HAP-1 (cell line): ENCODE results near the gene DUSP6.

ENCODE experiments used
- DNase-seq, 2 experiments: peaks; one replicate each; pipeline ENCODE4 v3.0.0-alpha.2; 2016 to 2020; ENCODE audit warnings: low spot score in 2 of 2
- H3K27me3 ChIP-seq: fragments of 250-450 bp; sonication (Bioruptor Pico); 2 replicates; pipeline ENCODE4 v1.5.1; 2020; ENCODE audit warnings: low read depth, mild to moderate bottlenecking, moderate library complexity
- H3K36me3 ChIP-seq: fragments of 250-450 bp; sonication (Bioruptor Pico); replicated peaks from 2 replicates; pipeline ENCODE4 v1.5.1; 2020; ENCODE audit warnings: mild to moderate bottlenecking
- H3K4me1 ChIP-seq: fragments of 250-450 bp; sonication (Bioruptor Pico); 2 replicates; pipeline ENCODE4 v1.5.1; 2020; ENCODE audit warnings: mild to moderate bottlenecking
- H3K4me3 ChIP-seq: fragments of 250-450 bp; sonication (Bioruptor Pico); 2 replicates; pipeline ENCODE4 v1.5.1; 2020; ENCODE audit warnings: mild to moderate bottlenecking, moderate library complexity
- H3K9me3 ChIP-seq: fragments of 250-450 bp; sonication (Bioruptor Pico); 2 replicates; pipeline ENCODE4 v1.5.1; 2020; ENCODE audit warnings: mild to moderate bottlenecking, moderate library complexity
- in situ Hi-C: fragments of 300-500 bp; cut with MboI; formaldehyde crosslinking; loops from 3 replicates; pipeline ENCODE4 v1.14.3; 2020; ENCODE audit warnings: low sequenced_read_pairs, inconsistent platforms, mixed read lengths

Gene DUSP6

GRCh38 chr12:89383235-89384049, 31.1 kb upstream of the DUSP6 start:
- Histone ChIP-seq H3K9me3 (no peaks in the 10 kb centered on the region), H3K36me3 (no peaks in the 10 kb centered on the region), H3K4me1 (no peaks in the 10 kb centered on the region), H3K27me3 (no peaks in the 10 kb centered on the region), H3K4me3 (no peak overlapping the region)
- DNase-seq: no peak
- in situ Hi-C loops: no loop called here

GRCh38 chr12:89382328-89382727, 30.0 kb upstream of the DUSP6 start:
- no peaks in the 10 kb centered on the region for H3K9me3 ChIP-seq
- H3K27me3 ChIP-seq: no peaks in the 10 kb centered on the region
- in situ Hi-C loops: no loop called here
- no peaks in the 10 kb centered on the region for H3K4me1 ChIP-seq
- no peaks in the 10 kb centered on the region for H3K36me3 ChIP-seq
- no peak overlapping the region for H3K4me3 ChIP-seq
- DNase-seq: no peak

- in situ Hi-C loops: no loop called here
- H3K4me1 ChIP-seq: no peaks in the 10 kb centered on the region
These were observed 27.7 kb upstream of the DUSP6 start for GRCh38 chr12:89379839-89380467.

GRCh38 chr12:89379148-89379838, 27.0 kb upstream of the DUSP6 start:
- H3K9me3 ChIP-seq: no peaks in the 10 kb centered on the region
- H3K36me3 ChIP-seq: no peaks in the 10 kb centered on the region
- no peak for DNase-seq
- in situ Hi-C loops: no loop called here
- no peak overlapping the region for H3K4me3 ChIP-seq
- no peaks in the 10 kb centered on the region for H3K4me1 ChIP-seq
- H3K27me3 ChIP-seq: no peaks in the 10 kb centered on the region

More at GRCh38 chr12:89379839-89380467, 27.7 kb upstream of the DUSP6 start:
- DNase-seq: no peak
- Histone ChIP-seq H3K27me3 (no peaks in the 10 kb centered on the region), H3K9me3 (no peaks in the 10 kb centered on the region), H3K36me3 (no peaks in the 10 kb centered on the region), H3K4me3 (no peak overlapping the region)

GRCh38 chr12:89376844-89377243, 24.5 kb upstream of the DUSP6 start:
- in situ Hi-C loops: no loop called here
- DNase-seq: no peak
- no peaks in the 10 kb centered on the region for H3K9me3 ChIP-seq
- H3K4me1 ChIP-seq: no peaks in the 10 kb centered on the region
- no peaks in the 10 kb centered on the region for H3K36me3 ChIP-seq
- H3K27me3 ChIP-seq: no peaks in the 10 kb centered on the region
- no peak overlapping the region for H3K4me3 ChIP-seq

- Histone ChIP-seq H3K4me1 (no peaks in the 10 kb centered on the region), H3K36me3 (no peaks in the 10 kb centered on the region), H3K9me3 (no peaks in the 10 kb centered on the region), H3K27me3 (no peaks in the 10 kb centered on the region), H3K4me3 (no peak overlapping the region)
- no peak for DNase-seq
- in situ Hi-C loops: no loop called here
These were observed 23.9 kb upstream of the DUSP6 start for GRCh38 chr12:89376202-89376529.

- in situ Hi-C loops: no loop called here
- no peak overlapping the region for H3K4me3 ChIP-seq
- no peaks in the 10 kb centered on the region for H3K4me1 ChIP-seq
- no peak for DNase-seq
- no peaks in the 10 kb centered on the region for H3K36me3 ChIP-seq
- H3K9me3 ChIP-seq: no peaks in the 10 kb centered on the region
- H3K27me3 ChIP-seq: no peaks in the 10 kb centered on the region
These were observed 21.7 kb upstream of the DUSP6 start for GRCh38 chr12:89373763-89374572.

GRCh38 chr12:89372584-89373370, 20.5 kb upstream of the DUSP6 start:
- Histone ChIP-seq H3K4me1 (no peaks in the 10 kb centered on the region), H3K9me3 (no peaks in the 10 kb centered on the region), H3K36me3 (no peaks in the 10 kb centered on the region), H3K27me3 (no peaks in the 10 kb centered on the region), H3K4me3 (no peak overlapping the region)
- DNase-seq: no peak
- in situ Hi-C loops: no loop called here

- no peaks in the 10 kb centered on the region for H3K4me1 ChIP-seq
- in situ Hi-C loops: no loop called here
- DNase-seq: no peak
- no peaks in the 10 kb centered on the region for H3K9me3 ChIP-seq
- H3K36me3 ChIP-seq: no peaks in the 10 kb centered on the region
- no peak overlapping the region for H3K4me3 ChIP-seq
- 0 out of 2 replicates have a peak, but pooled peaks cover 3% of the 10 kb centered on the region for H3K27me3 ChIP-seq
These were observed 18.5 kb upstream of the DUSP6 start for GRCh38 chr12:89370850-89371249.

- H3K9me3 ChIP-seq: no peaks in the 10 kb centered on the region
- H3K4me1 ChIP-seq: no peaks in the 10 kb centered on the region
- H3K36me3 ChIP-seq: no peaks in the 10 kb centered on the region
- H3K27me3 ChIP-seq: 0 out of 2 replicates have a peak, but pooled peaks cover 3% of the 10 kb centered on the region
- no peak for DNase-seq
- in situ Hi-C loops: no loop called here
- H3K4me3 ChIP-seq: no peak overlapping the region
These were observed 18.1 kb upstream of the DUSP6 start for GRCh38 chr12:89370421-89370831.

- no peaks in the 10 kb centered on the region for H3K4me1 ChIP-seq
- H3K4me3 ChIP-seq: no peak overlapping the region
- DNase-seq: no peak
- H3K36me3 ChIP-seq: no peaks in the 10 kb centered on the region
- 0 out of 2 replicates have a peak, but pooled peaks cover 3% of the 10 kb centered on the region for H3K27me3 ChIP-seq
- no peaks in the 10 kb centered on the region for H3K9me3 ChIP-seq
- in situ Hi-C loops: no loop called here
These were observed 16.9 kb upstream of the DUSP6 start for GRCh38 chr12:89369166-89369565.

GRCh38 chr12:89368391-89368790, 16.1 kb upstream of the DUSP6 start:
- H3K36me3 ChIP-seq: no peaks in the 10 kb centered on the region
- H3K4me3 ChIP-seq: no peak overlapping the region
- no peaks in the 10 kb centered on the region for H3K4me1 ChIP-seq
- H3K27me3 ChIP-seq: 0 out of 2 replicates have a peak, but pooled peaks cover 3% of the 10 kb centered on the region
- DNase-seq: no peak
- no peaks in the 10 kb centered on the region for H3K9me3 ChIP-seq
- in situ Hi-C loops: no loop called here
